ENCODE measurements around the gene SNED1. TPM values are rescaled to one million over a fixed set of nuclear protein-coding genes. Genes with fewer than 3 reads are reported as not detected.

Gene SNED1
- total and polyA plus RNA-seq, 2 experiments from 2014 or later, result 1.5 to 2.8 TPM

- Histone ChIP-seq H3K27me3 (ENCODE audit: insufficient read depth) (no peaks in the 10 kb centered on the region), H3K4me1 (ENCODE audit: insufficient read depth) (no peaks in the 10 kb centered on the region), H3K4me2 (no peak overlapping the region), H3K79me2 (replicated peaks; ENCODE audit: insufficient read depth) (no peaks in the 10 kb centered on the region), H2AFZ (no peak overlapping the region), H3K9me2 (ENCODE audit: insufficient read depth) (no peaks in the 10 kb centered on the region), H3K27ac (ENCODE audit: low read depth) (no peak overlapping the region), H3F3A (replicated peaks; ENCODE audit: low read depth) (0 out of 2 replicates have a peak, but pooled peaks cover 5% of the 10 kb centered on the region), H4K20me1 (replicated peaks; ENCODE audit: insufficient read depth) (no peaks in the 10 kb centered on the region), H3K4me3 (no peak overlapping the region), H3K36me3 (ENCODE audit: insufficient read depth) (no peaks in the 10 kb centered on the region)
- DNase-seq (ENCODE audit: low spot score) (no peak), ATAC-seq (no peak)
- H3K27ac Mint-ChIP-seq, result no peak overlapping the region
- H3K36me3 Mint-ChIP-seq (ENCODE audit: low read depth), result no peaks in the 10 kb centered on the region; the same call in 2 of the 3 replicates
- H3K27me3 Mint-ChIP-seq (ENCODE audit: insufficient read depth, low read depth, poor library complexity), result peaks cover 7% of the 10 kb centered on the region
- TF ChIP-seq EZH2 (IDR thresholded peaks at IDR 0.05; ENCODE audit: low read depth, unreplicated experiment), result no peak
- TF ChIP-seq ETS1 (IDR thresholded peaks at IDR 0.05), result no peak
- no peak for TF ChIP-seq REST (IDR thresholded peaks at IDR 0.05; ENCODE audit: unreplicated experiment)
- TF ChIP-seq ZNF114 (CRISPR knock-in tag; IDR thresholded peaks at IDR 0.05), result no peak
- TF ChIP-seq ZNF331 (CRISPR knock-in tag; IDR thresholded peaks at IDR 0.05; ENCODE audit: low read depth), result no peak
- no peak for TF ChIP-seq POLR2AphosphoS5 (IDR thresholded peaks at IDR 0.05; ENCODE audit: low read depth)
- TF ChIP-seq ZNF462 (CRISPR knock-in tag; IDR thresholded peaks at IDR 0.05), result no peak
- no peak for TF ChIP-seq CTCF (conservative IDR thresholded peaks at IDR 0.05; ENCODE audit: low read depth in 2 of 2)
- no peak for TF ChIP-seq JUNB (IDR thresholded peaks at IDR 0.05; ENCODE audit: unreplicated experiment)
- TF ChIP-seq EZH2phosphoT487 (IDR thresholded peaks at IDR 0.05; ENCODE audit: unreplicated experiment), result no peak
- TF ChIP-seq NANOG (IDR thresholded peaks at IDR 0.05; ENCODE audit: borderline replicate concordance), result no peak
- no peak for TF ChIP-seq STAT1 (IDR thresholded peaks at IDR 0.05; ENCODE audit: unreplicated experiment)
- no peak for TF ChIP-seq CREB1 (CRISPR knock-in tag; IDR thresholded peaks at IDR 0.05; ENCODE audit: low read depth)
- no peak overlapping the region for H3K4me3 Mint-ChIP-seq
- H3K4me1 Mint-ChIP-seq, result no peaks in the 10 kb centered on the region; the same call in 1 of the 3 replicates
- no peaks in the 10 kb centered on the region for H3K9me3 Mint-ChIP-seq
These were observed 33.0 kb upstream of the SNED1 start for GRCh38 chr2:240965296-240965904.

All from GM23338 (cell line).